ENCODE results near the gene SOS1.
A peak's percentile ranks its signal among the peaks of the same experiment; 100 is the strongest.
"Not testable (repeated sequence)": the region's sequence is repeated elsewhere in the genome, so short reads cannot be mapped to it uniquely, and the experiment has no call there.

SOS1 gene

DNA sequence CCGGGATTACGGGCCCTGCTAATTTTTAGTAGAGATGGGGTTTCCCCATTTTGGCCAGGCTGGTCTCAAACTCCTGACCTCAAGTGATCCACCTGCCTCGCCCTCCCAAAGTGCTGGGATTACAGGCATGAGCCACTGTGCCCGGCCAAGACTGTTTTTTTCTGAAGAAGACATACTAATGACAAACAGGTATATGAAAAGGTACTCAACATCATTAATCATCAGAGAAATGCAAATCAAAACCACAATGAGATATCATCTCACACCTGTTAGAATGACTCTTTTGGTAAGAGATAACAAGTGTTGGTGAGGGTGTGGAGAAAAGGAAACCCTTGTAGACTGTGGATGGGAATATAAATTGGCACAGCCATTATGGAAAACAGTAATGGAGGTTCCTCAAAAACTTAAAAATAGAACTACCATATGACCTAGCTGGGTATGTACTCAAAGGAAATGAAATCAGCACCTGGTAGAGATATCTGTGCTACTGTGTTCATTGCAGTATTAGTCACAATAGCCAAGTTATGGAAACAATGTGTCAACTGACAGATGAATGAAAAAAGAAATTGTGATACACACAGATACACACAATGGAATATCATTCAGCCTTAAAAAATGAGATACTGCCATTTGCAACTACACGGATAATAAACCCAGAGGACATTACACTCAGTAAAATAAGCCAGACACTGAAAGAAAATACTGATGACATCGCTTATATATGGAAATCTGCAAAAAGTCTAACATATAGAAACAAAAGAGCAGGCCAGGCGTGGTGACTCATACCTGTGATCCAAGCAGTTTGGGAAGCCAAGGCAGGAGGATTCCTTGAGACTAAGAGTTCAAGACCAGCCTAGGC, 20.8 kb downstream of the SOS1 start:
- peak; percentile 72 for DNase-seq (ENCODE audit: low spot score)

DNA sequence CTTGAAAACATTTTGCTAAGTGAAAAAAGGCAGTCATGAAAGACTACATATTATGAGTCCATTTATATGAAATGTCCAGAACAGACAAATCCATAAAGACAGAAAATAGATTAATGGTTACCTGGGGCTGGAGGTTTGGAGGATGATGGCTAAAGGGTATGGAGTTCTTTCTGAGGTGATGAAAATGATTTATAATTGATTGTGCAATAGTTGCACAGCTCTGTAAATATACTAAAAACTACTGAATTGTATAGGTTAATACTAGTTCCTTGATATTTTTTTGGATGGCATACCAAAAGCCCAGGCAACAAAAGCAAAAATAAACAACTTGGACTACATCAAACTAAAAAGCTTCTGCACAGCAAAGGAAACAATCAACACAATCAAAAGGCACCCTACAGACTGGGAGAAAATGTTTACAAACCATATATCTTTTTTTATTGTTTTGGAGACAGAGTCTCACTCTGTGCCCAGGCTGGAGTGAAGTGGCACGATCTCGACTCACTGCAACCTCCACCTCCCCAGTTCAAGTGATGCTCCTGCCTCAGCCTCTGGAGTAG, 21.5 kb downstream of the SOS1 start:
- DNase-seq (ENCODE audit: low spot score): no peak

DNA sequence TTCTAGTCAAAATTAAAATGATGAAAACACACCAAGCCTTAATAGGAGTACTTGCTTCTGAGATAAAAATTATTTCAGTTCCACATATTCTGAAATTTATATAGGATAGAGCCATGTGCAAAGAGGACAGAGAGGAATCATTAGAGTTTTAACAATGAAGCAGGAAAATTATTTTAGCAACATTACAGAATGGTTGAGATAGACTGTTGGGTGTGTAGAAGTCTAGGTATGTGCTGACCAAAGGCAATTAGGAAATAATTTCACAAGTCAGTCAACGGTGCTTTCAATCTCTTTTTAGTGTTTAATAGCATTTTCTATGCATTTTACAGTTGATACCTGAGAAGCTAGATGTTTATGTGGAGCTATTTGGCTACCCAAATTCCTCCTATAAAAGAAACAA, 25.2 kb downstream of the SOS1 start:
- no peak for DNase-seq (ENCODE audit: low spot score)

DNA sequence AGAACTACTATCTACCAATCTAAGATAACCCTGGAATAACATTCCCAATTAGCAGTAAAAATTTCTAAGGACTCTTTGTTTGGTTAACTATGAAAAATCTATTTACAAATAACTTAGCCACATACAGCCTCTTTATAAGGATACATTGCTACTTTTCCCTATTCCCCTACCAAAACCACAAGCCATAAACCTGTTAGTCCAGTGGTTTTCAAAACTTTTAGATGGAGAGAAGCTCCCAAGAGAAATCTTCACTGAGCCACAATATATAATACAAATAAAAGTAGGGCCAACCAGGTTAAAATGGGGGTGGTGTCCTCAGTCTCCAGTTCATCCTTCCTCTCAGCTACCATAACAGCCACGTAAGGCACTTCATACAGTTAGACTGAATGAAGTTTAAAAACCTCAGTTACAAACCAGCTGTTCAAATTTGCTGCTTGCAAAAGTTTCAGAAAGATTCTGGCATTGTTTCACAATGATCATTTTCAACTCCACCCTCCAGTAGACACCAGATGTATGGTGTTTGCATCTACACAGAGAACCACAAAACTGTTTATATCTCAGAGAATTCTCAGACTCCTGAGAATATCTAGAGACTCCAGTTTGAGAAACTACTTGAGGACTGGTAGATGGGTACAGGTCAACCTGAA, 26.0 kb downstream of the SOS1 start:
- no peak for DNase-seq (ENCODE audit: low spot score)

DNA sequence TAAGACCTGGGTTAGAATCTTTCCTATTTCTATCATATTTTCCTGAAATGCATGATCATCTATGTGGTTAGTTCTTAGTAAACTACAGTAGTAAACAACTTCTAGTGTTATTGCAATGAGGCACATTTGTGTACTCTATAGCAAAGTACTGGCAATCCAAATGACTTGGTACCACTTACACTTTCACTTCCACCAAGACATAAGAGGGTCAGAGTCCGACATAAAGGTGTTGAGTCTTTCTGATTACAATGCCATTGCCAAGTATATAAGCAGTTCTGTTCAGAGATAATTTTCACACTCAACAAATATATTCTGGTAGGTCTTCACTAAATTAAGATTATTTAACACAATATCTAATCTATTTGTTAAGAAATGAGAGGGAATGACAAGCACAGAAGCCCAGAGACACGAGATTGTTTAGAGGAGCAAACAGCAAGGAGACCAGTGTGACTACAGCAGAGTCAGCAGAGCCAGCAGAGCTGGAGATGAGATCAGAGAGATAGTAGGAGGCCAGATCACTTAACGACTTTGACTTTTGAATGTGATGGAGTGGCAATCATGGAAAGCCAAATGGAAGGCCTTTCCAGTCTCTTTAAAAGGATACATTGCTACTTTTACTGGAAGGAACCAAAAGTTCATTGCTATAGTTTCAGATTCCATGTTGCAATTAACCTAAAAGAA, 27.5 kb downstream of the SOS1 start:
- no peak for DNase-seq (ENCODE audit: low spot score)

DNA sequence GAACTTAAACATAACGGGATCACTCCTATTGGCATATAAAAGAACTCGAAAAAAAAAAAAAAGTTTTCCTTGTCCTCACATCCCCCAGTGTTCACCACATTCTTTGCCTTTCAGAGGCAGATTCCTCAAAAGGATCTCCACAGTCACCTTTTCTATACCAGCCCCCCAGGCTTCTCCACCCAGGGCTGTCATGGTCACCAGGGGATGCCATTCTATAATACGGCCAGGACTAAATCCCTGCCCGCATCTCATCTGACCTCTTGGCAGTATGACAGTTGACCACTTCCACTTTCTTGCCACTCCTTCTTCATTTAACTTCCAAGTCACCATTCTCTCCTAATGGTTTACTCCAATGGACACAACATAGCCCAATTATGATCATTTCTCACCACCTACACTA, 29.3 kb downstream of the SOS1 start:
- no peak for DNase-seq (ENCODE audit: low spot score)

GRCh38 chr2:39091063-39091462, 29.8 kb downstream of the SOS1 start:
- DNase-seq (ENCODE audit: low spot score): no peak

DNA sequence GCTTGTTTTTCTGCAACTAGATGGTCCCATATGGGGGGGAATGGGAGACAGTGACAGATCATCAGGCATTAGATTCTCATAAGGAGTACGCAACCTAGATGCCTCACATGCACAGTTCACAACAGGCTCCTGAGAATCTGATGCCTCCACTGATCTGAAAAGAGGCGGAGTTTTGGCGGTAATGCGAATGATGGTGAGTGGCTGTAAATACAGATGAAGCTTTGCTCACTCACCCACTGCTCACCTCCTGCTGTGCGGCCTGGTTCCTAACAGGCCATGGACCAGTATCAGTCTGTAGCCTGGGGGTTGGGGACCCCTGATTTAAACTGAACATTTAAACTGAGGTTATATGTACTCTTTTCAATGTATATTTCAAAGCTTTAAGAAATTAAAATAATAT, 40.7 kb downstream of the SOS1 start:
- DNase-seq (ENCODE audit: low spot score): no peak

DNA sequence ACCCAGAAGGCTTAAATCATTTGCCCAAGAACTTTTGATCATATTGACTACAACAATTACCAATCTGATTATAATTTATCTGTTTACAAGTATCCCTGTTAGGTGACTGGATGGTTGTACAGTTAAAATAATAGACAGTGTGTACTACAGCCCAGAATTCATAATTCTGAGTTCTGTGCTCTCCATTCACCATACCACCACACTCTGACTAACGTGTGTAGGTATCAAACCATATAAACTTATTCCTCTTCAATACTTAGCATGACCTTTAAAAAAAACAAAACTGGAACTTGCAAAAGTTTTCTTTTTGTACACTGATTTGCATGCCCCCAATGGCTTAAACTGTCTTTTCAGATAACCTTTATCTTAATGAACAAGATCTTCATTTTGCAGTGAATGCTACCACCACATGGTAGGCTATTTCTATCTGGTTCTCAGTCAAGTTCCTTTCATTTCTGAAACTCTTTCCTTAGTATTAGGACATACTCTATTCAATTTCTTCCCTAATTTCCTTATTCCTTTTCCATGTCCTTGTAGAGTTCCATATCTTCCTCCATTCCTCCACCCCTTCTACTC, 50.9 kb downstream of the SOS1 start:
- DNase-seq (ENCODE audit: low spot score): no peak

DNA sequence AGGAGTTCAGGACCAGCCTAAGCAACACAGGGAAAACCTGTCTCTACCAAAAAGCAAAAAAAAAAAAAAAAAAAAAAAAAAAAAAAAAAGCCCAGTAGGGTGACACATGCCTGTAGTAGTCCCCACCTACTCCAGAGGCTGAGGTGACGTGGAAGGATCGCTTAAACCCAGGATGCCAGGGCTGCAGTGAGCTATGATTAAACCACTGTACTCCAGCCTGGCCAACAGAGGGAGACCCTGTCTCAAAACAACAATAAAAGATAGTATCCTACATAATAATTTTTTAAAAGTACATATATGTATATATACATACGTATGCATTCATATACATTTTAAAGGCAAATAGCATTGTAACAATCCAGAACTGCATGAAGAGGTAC, 51.7 kb downstream of the SOS1 start:
- no peak for DNase-seq (ENCODE audit: low spot score)

DNA sequence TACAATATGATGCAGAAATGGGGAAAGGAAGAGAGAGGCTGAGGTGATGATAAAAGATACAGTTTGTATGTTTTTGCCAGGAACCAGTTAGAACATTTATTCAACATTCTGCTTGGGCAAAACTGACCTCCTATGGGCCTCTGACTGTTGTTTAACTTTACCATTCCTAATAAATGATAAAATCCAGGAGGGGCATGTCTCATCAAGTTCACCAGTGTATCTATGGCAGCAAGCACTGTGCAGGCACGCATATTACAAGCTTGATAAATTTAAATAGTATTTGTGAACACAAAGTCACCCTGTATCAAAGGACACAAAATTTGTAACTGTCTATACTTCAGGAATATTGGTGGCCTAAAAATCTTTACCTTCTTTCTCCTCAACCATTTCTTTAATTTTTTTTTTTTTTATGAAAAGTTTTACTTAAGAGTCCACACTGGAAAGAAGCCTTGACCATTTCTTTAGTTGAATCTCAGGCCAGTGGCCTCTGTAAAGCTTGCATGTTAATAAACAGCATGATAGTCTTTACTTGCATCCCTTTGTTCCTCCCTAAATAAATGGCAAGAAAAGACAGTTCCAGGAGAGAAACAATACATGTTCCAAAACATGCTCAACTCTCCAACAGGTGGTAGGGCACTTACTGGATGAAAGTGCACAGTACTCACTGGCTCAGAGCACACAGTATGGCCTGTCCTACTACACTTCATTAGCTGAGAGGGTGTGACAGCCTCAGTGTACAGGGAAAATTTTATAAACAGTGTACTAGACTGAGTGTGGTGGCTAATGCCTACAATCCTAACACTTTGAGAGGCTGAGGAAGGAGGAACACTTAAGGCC, 52.3 kb downstream of the SOS1 start:
- no peak for DNase-seq (ENCODE audit: low spot score)

- no peak for DNase-seq (ENCODE audit: low spot score)
These were observed 55.2 kb downstream of the SOS1 start for GRCh38 chr2:39065616-39066015.

GRCh38 chr2:39062320-39062719, 58.5 kb downstream of the SOS1 start:
- DNase-seq (ENCODE audit: low spot score): no peak

DNA sequence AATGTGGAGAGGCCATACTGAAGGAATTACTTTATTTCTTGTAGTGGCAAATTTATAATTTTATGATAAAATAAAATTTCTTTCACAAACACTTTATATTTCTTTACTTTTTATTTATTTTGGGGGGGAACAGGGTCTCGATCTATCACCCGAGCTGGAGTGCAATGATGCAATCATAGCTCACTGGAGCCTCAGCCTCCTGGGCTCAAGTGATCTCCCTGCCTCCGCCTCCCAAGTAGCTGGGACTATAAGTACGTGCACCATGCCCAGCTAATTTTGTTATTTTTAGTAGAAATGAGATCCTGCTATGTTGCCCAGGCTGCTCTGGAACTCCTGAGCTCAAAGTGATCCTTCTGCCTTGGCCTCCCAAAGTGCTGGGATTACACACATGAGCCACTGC, 59.6 kb downstream of the SOS1 start:
- DNase-seq (ENCODE audit: low spot score): no peak

GRCh38 chr2:39059366-39059952, 61.4 kb downstream of the SOS1 start:
- DNase-seq (ENCODE audit: low spot score): peak; percentile 66

GRCh38 chr2:39058101-39058500, 62.8 kb downstream of the SOS1 start:
- DNase-seq (ENCODE audit: low spot score): no peak

DNA sequence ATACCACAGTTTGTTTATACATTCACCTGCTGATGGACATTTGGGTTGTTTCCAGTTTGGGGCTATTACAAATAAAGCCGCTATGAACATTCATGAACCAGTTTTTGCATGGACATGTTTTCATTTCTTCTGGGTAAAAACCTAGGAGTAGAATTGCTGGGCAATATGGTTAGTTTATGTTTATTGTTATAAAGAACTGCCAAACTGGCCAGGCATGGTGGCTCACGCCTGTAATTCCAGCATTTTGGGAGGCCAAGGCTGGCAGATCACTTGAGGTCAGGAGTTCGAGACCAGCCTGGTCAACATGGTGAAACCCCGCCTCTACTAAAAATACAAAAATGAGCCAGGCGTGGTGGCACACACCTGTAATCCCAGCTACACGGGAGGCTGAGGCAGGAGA, 68.2 kb downstream of the SOS1 start:
- DNase-seq (ENCODE audit: low spot score): not testable (repeated sequence)

GRCh38 chr2:39050109-39050508, 70.7 kb downstream of the SOS1 start:
- DNase-seq (ENCODE audit: low spot score): no peak

DNA sequence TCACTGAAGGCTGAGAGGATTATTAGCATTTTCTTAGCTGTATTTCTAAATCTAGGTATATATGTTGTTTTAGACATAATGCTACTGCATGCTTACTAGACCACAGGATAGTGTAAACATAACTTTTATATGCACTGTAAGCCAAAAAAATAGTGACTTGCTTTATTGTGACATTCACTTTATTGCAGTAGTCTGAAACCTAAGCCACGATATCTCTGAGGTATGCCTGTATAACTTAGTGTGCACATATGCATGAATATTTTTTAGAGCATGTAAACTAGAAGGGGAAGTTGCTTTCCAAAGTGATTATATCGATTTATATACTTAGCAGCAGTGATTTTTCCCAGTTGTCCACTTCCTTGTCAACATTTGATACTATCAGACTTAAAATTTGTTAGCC, 81.8 kb downstream of the SOS1 start:
- DNase-seq (ENCODE audit: low spot score): no peak

DNA sequence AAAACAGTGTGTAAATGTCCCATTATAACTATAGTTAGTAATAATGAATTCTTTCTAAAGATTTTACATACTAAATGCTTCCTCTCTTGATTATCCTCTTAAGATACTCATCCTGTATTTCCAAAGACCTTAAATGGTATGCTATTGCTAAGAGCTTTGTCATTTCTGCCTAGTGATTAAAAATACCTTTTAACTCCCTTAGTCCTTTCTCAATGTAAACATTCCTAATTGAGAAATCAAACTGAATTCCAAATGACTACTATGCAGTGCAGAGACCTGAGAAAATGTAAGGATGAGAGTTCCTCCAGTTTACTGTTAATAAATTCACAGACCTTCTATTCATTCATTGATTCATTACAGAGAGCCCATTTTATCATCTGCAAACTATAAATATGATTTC, 86.9 kb downstream of the SOS1 start:
- no peak for DNase-seq (ENCODE audit: low spot score)

- no peak for DNase-seq (ENCODE audit: low spot score)
These were observed 93.4 kb downstream of the SOS1 start for GRCh38 chr2:39027421-39027820.

Data from activated CD4-positive, alpha-beta T cell treated with anti-CD3 and anti-CD28 coated beads, Interleukin-2, Interleukin-4, amounts not matched to agents 100 ng/mL and 50 ng/mL, durations not matched to agents 16 hours and 8 hours (primary cell).